ENCODE results near the gene COX4I2. TPM values are rescaled to one million over a fixed set of nuclear protein-coding genes. Genes with fewer than 3 reads are reported as not detected.

The COX4I2 gene
- total and polyA plus RNA-seq, 2 of the 8 experiments (the other 6 are each of a cell fraction or from before 2014, with no cell fraction given) = 0.26 TPM; not detected in 1

DNA sequence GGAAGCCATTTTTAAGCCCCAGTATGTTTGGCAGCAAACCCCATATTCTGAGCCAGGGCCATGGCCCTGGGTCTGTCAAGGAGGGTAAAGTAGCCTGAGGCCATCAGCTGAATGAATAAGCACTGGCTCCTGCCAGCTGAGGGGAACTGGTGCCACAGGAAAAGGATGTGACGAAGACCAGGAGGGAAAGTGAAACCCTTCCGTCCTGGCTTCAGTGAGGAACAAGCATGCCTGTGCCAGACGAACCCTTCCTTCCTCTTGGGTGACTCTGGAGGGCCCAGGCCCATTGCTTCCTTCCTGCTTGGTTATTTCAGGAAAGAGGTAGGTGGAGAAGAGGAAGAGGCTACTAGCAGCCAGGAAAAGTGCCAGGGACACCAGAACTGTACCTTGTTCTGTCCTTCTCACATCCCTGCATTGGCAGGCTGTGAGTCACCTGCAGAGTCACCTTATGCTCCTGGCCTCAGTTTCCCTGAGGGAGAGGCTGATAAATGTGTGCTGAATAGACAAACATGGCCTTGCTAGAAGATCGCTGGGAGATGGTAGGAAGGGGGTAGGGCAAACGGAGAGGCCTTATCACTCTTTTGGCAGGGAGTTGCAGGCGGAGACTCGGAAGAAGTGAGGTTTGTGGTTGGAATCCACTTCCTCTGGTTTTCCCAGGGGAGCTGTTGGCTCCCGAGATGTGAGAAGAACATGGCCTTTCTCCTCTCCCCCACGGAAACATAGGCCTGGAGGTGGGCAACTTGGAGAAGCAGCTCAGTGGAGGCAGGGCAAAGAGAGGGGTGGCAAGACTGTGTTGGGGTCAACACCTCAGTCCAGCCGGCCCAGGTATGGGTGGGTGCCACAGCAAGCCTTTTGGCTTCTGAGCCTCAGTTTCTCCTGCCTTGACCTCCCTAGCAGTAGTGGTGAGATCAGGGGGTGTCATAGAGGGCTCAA, 37.4 kb downstream of the COX4I2 start:
- Histone ChIP-seq H3K4me1 (replicated peaks in 1 of 4; ENCODE audit: control insufficient read depth in 3 of 4, insufficient read depth in 4 of 4, low read length in 3 of 4) (peaks cover 3 to 7% (median 6%) of the 10 kb centered on the region in 4 experiments; a peak in 6 of 7 replicates), H2BK12ac (ENCODE audit: low read depth, low read length) (no peak overlapping the region), H3K14ac (ENCODE audit: insufficient read length) (no peak overlapping the region), H4K8ac (ENCODE audit: extremely low read depth, insufficient read depth, low read length) (no peak overlapping the region), H3K56ac (replicated peaks; ENCODE audit: insufficient read length, low read depth, low read length) (no peak overlapping the region), H4K91ac (replicated peaks; ENCODE audit: insufficient read length, low read length) (no peak overlapping the region), H3K27me3 (replicated peaks in 1 of 4; ENCODE audit: control insufficient read depth in 3 of 4, extremely low read depth in 1 of 4, insufficient read depth in 3 of 4, low read length in 3 of 4) (no peaks in the 10 kb centered on the region), H3K18ac (ENCODE audit: extremely low read depth, low read length) (no peak overlapping the region), H3K4me3 (ENCODE audit: extremely low read depth in 1 of 4, insufficient read depth in 2 of 4, low read depth in 3 of 4, low read length in 4 of 4) (no peak overlapping the region), H4K20me1 (replicated peaks in 1 of 2; ENCODE audit: control insufficient read depth in 1 of 2, insufficient read depth in 2 of 2, low read length in 2 of 2) (no peaks in the 10 kb centered on the region), H2BK20ac (ENCODE audit: low read length) (no peak overlapping the region), H3K27ac (ENCODE audit: low read depth, low read length) (no peak overlapping the region), H2BK120ac (replicated peaks; ENCODE audit: low read depth, low read length) (no peak overlapping the region), H3K4ac (replicated peaks; ENCODE audit: insufficient read length, low read depth, low read length) (no peak overlapping the region), H2BK15ac (ENCODE audit: low read length) (no peak overlapping the region), H3K4me2 (ENCODE audit: insufficient read depth in 1 of 2, low read depth in 2 of 2, low read length in 2 of 2) (no peak overlapping the region), H3K9me3 (ENCODE audit: insufficient read depth in 2 of 2, low read depth in 1 of 2, low read length in 1 of 2) (no peaks in the 10 kb centered on the region), H3K23me2 (ENCODE audit: low read depth, low read length) (no peaks in the 10 kb centered on the region), H3K79me1 (ENCODE audit: low read depth, low read length) (peaks cover 3% of the 10 kb centered on the region; the same call in 1 of the 2 replicates), H3K23ac (ENCODE audit: insufficient read length) (no peak overlapping the region), H3K36me3 (ENCODE audit: control insufficient read depth in 2 of 4, insufficient read depth in 4 of 4, low read length in 3 of 4) (peaks cover 0 to 2% (median 0%) of the 10 kb centered on the region in 4 experiments; a peak in 3 of 8 replicates), H3K79me2 (ENCODE audit: control insufficient read depth in 1 of 2, insufficient read depth in 2 of 2, low read length in 2 of 2) (peaks cover 0 to 2% of the 10 kb centered on the region in 2 experiments; a peak in 1 of 4 replicates), H2AK5ac (ENCODE audit: low read depth, low read length) (no peak overlapping the region), H2BK5ac (ENCODE audit: low read depth, low read length) (no peak overlapping the region), H4K5ac (ENCODE audit: insufficient read length, low read depth, low read length) (no peak overlapping the region), H3K9ac (replicated peaks in 1 of 4; ENCODE audit: extremely low read depth in 1 of 4, low read depth in 3 of 4, low read length in 3 of 4) (no peak overlapping the region), H2AFZ (ENCODE audit: low read length) (no peak overlapping the region)
- 91% methylated on average over 10 of the region's 10 CpGs; no CpG with 5 or more reads in 1 of the 2 experiments for WGBS, 2 experiments (ENCODE audit: extremely low coverage in 1 of 2, insufficient coverage in 1 of 2, insufficient read length in 1 of 2, insufficient replicate concordance in 2 of 2, low coverage in 1 of 2, low lambda C conversion rate in 2 of 2, missing lambda C conversion rate in 1 of 2)
- no peak for FAIRE-seq
- POLR2A ChIA-PET (ENCODE audit: partially characterized antibody) = interaction anchor here (1.6 to 2.3 kb wide), 4 partner anchors 9 to 37 kb away, joined by 5 to 7 read pairs (median 6); no protein-coding TSS in a partner anchor
- no peak for TF ChIP-seq HDAC2 (IDR thresholded peaks at IDR 0.05; ENCODE audit: borderline replicate concordance in 1 of 2, low read depth in 2 of 2, low read length in 2 of 2)
- TF ChIP-seq SIRT6 (IDR thresholded peaks at IDR 0.05; ENCODE audit: low read length) = no peak
- no peak for TF ChIP-seq SP4 (IDR thresholded peaks at IDR 0.05; ENCODE audit: low read length)
- no peak for TF ChIP-seq RFX5 (IDR thresholded peaks at IDR 0.05; ENCODE audit: borderline replicate concordance, low read depth, low read length)
- no peak for TF ChIP-seq BACH1 (IDR thresholded peaks at IDR 0.05; ENCODE audit: low read length)
- no peak for TF ChIP-seq GTF2F1 (IDR thresholded peaks at IDR 0.05; ENCODE audit: borderline replicate concordance, low read depth, low read length)
- TF ChIP-seq ASH2L (IDR thresholded peaks at IDR 0.05; ENCODE audit: low read length) = no peak
- CTCF ChIA-PET (ENCODE audit: partially characterized antibody) = interaction anchor here (1.0 to 9.3 kb wide), 7 partner anchors 11 to 115 kb away, joined by 3 to 52 read pairs (median 9); no protein-coding TSS in a partner anchor
- DNase-seq (ENCODE audit: low read depth in 1 of 2, low spot score in 2 of 2) = no peak

Measured in H1 (cell line).